K562 (cell line): ENCODE measurements around the gene WDR62.

Source experiments
- BRF1 ChIP-seq: IDR thresholded peaks from 3 replicates; pipeline ENCODE4 v1.6.1; 2011; ENCODE audit warnings: borderline replicate concordance, mild to moderate bottlenecking; ENCODE audit not compliant: insufficient read length; ENCODE audit errors: extremely low read depth
- CHD4 ChIP-seq: fragments of 200-600 bp; sonication (generic); IDR thresholded peaks from 3 replicates; pipeline ENCODE4 v1.6.1; 2012; ENCODE audit warnings: low read depth, mild to moderate bottlenecking, mixed read lengths, low read length, inconsistent platforms; ENCODE audit not compliant: insufficient read depth, insufficient replicate concordance, poor library complexity, severe bottlenecking
- CREB3 ChIP-seq: fragments of 450-650 bp; conservative IDR thresholded peaks from 2 replicates; pipeline ENCODE4 v1.6.1; 2016; ENCODE audit warnings: missing genetic modification characterization, low read depth, mild to moderate bottlenecking, missing compliant biosample characterization, moderate library complexity
- FOXK1 ChIP-seq: sonication (generic); formaldehyde crosslinking; IDR thresholded peaks from 2 replicates; pipeline ENCODE4 v1.8.0; 2022; ENCODE audit warnings: missing genetic modification reagents, mild to moderate bottlenecking, borderline replicate concordance
- PTRF ChIP-seq: fragments of 450-650 bp; IDR thresholded peaks from 2 replicates; pipeline ENCODE4 v1.6.1; 2016; ENCODE audit warnings: mild to moderate bottlenecking, missing genetic modification characterization, missing compliant biosample characterization
- SRF ChIP-seq, 2 experiments: fragments of 250-450, 450-650 bp in 1 of 2; sonication (Bioruptor Pico) in 1 of 2; sonication (generic) in 1 of 2; formaldehyde crosslinking; IDR thresholded peaks; 2 replicates each; pipeline versions ENCODE4 v1.5.0 to v1.5.1; 2020 to 2022; ENCODE audit warnings: mild to moderate bottlenecking in 1 of 2, missing genetic modification reagents in 1 of 2
- TEAD4 ChIP-seq, 2 experiments: sonication (generic) in 1 of 2; formaldehyde crosslinking in 1 of 2; IDR thresholded peaks; 2 replicates each; pipeline versions ENCODE4 v1.6.1 to v1.8.0; 2012 to 2022; ENCODE audit warnings: borderline replicate concordance in 1 of 2, inconsistent platforms in 1 of 2, low read length in 1 of 2, mild to moderate bottlenecking in 1 of 2, missing genetic modification reagents in 1 of 2
- YY1 ChIP-seq, 3 experiments: IDR thresholded peaks; 2 replicates each; pipeline ENCODE4 v1.6.1; 2011; ENCODE audit warnings: low read length in 2 of 3, mild to moderate bottlenecking in 2 of 3, moderate library complexity in 2 of 3, borderline replicate concordance in 1 of 3, control low read depth in 1 of 3, low read depth in 1 of 3; ENCODE audit not compliant: insufficient read depth in 3 of 3, insufficient replicate concordance in 2 of 3, control insufficient read depth in 1 of 3, insufficient read length in 1 of 3; ENCODE audit errors: extremely low read depth in 1 of 3
- ZBTB7A ChIP-seq: IDR thresholded peaks from 2 replicates; pipeline ENCODE4 v1.6.1; 2011; ENCODE audit warnings: low read depth, mild to moderate bottlenecking, low read length, moderate library complexity, borderline replicate concordance; ENCODE audit not compliant: control insufficient read depth
- ZFP30 ChIP-seq: fragments of 250-450 bp; sonication (Bioruptor Pico); IDR thresholded peaks from 2 replicates; pipeline ENCODE4 v1.8.0; 2022; ENCODE audit warnings: moderate library complexity, mild to moderate bottlenecking, inconsistent platforms, borderline replicate concordance
- ZNF384 ChIP-seq: IDR thresholded peaks from 2 replicates; pipeline ENCODE4 v1.6.1; 2012; ENCODE audit warnings: low read depth, low read length, improper control_type of control experiment
- ZNF778 ChIP-seq: fragments of 450-650 bp; formaldehyde crosslinking; IDR thresholded peaks from 2 replicates; pipeline ENCODE4 v1.4.0; 2020; ENCODE audit warnings: mild to moderate bottlenecking, moderate library complexity

DNA sequence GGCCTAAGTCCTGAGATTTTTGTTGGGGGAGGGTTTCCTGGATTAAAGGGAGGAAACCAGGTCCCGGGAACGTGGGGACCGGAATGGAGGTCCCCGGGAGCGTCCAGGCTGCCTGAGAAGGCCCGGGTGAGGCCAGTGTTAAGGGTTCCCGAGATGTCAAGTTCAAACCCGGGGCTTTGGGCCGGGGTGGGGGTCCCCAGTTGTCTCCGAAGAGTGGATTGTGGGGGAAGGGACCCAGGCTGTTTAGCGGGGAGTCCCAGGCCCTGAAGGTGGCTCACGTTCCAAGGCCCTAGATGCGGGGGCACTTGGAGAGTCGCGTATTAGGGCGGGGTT lies 97.3 kb downstream of the WDR62 start:
- no peak for TF ChIP-seq PTRF (tag)
- TF ChIP-seq SRF (CRISPR knock-in tag; IDR thresholded peaks at IDR 0.05), result no peak
- no peak for TF ChIP-seq ZNF384
- TF ChIP-seq TEAD4 (IDR thresholded peaks at IDR 0.05; ENCODE audit: low read length), result no peak
- no peak for TF ChIP-seq TEAD4 (CRISPR knock-in tag; IDR thresholded peaks at IDR 0.05; ENCODE audit: borderline replicate concordance)
- no peak for TF ChIP-seq ZFP30 (CRISPR knock-in tag)
- no peak for TF ChIP-seq YY1 (IDR thresholded peaks at IDR 0.05; ENCODE audit: borderline replicate concordance in 1 of 3, control insufficient read depth in 1 of 3, extremely low read depth in 1 of 3, insufficient read depth in 3 of 3, insufficient read length in 1 of 3, insufficient replicate concordance in 2 of 3, low read depth in 1 of 3, low read length in 2 of 3)
- no peak for TF ChIP-seq ZNF778
- TF ChIP-seq BRF1, result no peak
- no peak for TF ChIP-seq CREB3 (tag)
- no peak for TF ChIP-seq FOXK1 (CRISPR knock-in tag)
- no peak for TF ChIP-seq CHD4
- TF ChIP-seq ZBTB7A, result no peak
